NOMO-1 (cell line): ENCODE data around the gene TBC1D3L.
"Not testable (repeated sequence)": the region's sequence is repeated elsewhere in the genome, so short reads cannot be mapped to it uniquely, and the experiment has no call there.

ENCODE experiments used
- DNase-seq, 2 experiments: peaks; one replicate each; lab custom pipeline; 2025; ENCODE audit not compliant: unreplicated experiment in 2 of 2; lab: John Stamatoyannopoulos, UW

TBC1D3L gene

GRCh38 chr17:37988960-37989359, at the start of gene TBC1D3L:
TBC1D3L (minus strand) TSS chr17:37989060; CDS start chr17:37987520, 1,540 bp downstream.
- not testable (repeated sequence) for DNase-seq

DNA sequence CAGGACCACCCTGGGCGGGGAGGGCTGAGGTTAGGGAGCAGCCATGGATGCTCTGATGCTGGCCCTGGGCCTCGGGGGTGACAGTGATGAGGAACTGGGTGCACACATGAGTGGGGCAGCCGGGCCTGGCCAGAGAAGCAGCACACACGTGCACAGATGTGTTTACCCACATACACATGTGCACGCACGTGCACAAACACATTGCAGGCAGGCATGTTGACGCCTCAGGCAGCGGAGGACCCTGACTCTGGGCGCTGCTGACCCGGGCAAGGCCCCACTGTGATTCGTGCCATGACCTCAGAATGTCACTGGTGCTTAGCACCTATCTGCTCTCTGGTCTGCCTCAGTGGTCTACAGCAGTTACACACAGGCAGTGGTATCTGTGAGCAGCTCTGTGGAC, 14.8 kb upstream of the TBC1D3L start, which contains the start of gene TBC1D3D:
TBC1D3D (plus strand) TSS at position 301 of the 400 bp plus-strand sequence. CDS start 1,585 bp downstream, outside the sequence.
- DNase-seq: not testable (repeated sequence)
